Neural cell (in vitro differentiated cells): Measurements from ENCODE around the gene LIN9.

Source experiments
- CTCF ChIP-seq: fragments of 450-650 bp; IDR thresholded peaks from 2 replicates; pipeline ENCODE4 v1.5.1; 2014; ENCODE audit warnings: antibody characterized with exemption, mild to moderate bottlenecking, moderate library complexity; ENCODE audit not compliant: poor library complexity, severe bottlenecking
- EP300 ChIP-seq: fragments of 450-650 bp; conservative IDR thresholded peaks from 2 replicates; pipeline ENCODE4 v1.6.1; 2014; ENCODE audit warnings: antibody characterized with exemption, mild to moderate bottlenecking, moderate library complexity; ENCODE audit not compliant: poor library complexity, severe bottlenecking
- EZH2 ChIP-seq: fragments of 200-600, 300-800 bp; shearing (Covaris generic), sonication (generic); IDR thresholded peaks from 2 replicates; pipeline ENCODE4 v1.6.1; 2014; ENCODE audit warnings: antibody characterized with exemption, low read length, borderline replicate concordance, mild to moderate bottlenecking; ENCODE audit not compliant: insufficient read depth, poor library complexity, severe bottlenecking
- REST ChIP-seq: IDR thresholded peaks from 2 replicates; pipeline ENCODE4 v1.6.1; 2012; ENCODE audit warnings: borderline replicate concordance
- TAF1 ChIP-seq: IDR thresholded peaks from 2 replicates; pipeline ENCODE4 v1.6.1; 2012; ENCODE audit warnings: low read depth

GRCh38 chr1:226304291-226304955 lies 4.5 kb downstream of the LIN9 start:
- TF ChIP-seq EP300 = no peak
- TF ChIP-seq CTCF = no peak
- TF ChIP-seq REST = no peak
- TF ChIP-seq TAF1 = no peak
- no peak for TF ChIP-seq EZH2
